Measurements from ENCODE around the gene OVCH2.
A peak's percentile ranks its signal among the peaks of the same experiment; 100 is the strongest.
"Not testable (repeated sequence)": the region's sequence is repeated elsewhere in the genome, so short reads cannot be mapped to it uniquely, and the experiment has no call there.

The OVCH2 gene

GRCh38 chr11:7706377-7706776 is at the start of gene OVCH2:
OVCH2 (minus strand) TSS chr11:7706477; CDS start chr11:7706394, 83 bp downstream.
- DNase-seq: no peak

GRCh38 chr11:7749456-7749855 is 43.2 kb upstream of the OVCH2 start:
- no peak for DNase-seq

- not testable (repeated sequence) for DNase-seq
Observed at GRCh38 chr11:7734767-7735166, 28.5 kb upstream of the OVCH2 start.

GRCh38 chr11:7714786-7715185 is 8.5 kb upstream of the OVCH2 start:
- DNase-seq: no peak

DNA sequence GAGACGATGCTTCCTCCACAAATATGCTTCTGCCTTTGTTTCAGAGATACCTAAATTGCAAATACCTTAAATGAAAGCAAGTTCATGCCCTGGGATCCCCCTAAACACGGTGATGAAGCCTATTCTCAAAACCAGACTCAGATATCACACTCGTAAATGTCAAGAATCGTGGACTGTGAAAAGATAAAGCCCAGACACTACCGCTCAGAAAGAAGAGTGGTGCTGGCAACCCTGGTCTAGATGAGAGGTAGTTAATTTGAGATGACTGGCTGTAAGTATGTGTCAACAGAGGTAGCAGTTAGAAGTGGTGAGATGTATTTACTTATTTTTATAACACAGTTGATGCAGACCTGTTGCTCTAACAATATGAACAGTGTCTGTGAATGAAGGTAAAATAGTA is 2.5 kb downstream of the OVCH2 start:
- DNase-seq: no peak

DNA sequence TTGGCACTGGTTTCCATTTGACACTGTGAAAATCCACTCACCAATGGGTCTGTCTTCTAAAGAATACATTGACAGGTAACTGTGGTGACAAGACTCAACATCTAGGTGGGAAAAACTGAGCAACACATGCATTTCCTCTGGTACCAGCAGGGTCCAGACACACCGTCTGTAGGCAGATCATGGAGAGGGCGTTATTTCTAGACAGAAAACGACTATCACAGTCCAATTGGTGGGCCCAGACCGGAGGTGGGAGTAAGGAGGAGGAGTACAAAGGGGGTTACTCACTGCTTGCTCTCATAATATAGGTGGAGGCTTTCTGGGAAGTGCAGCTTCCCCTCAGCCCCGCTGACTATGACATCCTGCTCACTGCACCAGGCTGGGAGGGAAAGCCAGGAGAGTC is 9.9 kb downstream of the OVCH2 start:
- no peak for DNase-seq

DNA sequence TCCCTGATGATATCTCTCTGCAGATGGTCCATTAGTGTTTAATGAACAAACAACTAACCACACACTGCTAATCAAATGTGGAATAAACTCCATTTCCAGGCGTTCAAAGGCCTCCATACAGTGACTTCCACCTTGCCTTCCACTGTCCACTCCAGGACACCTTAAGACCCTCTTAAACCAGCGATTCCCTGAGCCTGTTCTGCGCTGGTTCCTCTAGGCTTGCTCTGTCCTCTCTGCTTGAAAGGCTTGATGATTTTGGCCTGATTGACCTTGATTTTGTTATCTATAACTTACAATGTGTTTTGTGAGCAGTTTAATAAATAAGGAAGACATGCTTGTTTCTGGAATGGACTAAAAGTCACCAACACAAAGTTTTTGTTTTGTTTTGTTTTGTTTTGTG is 12.0 kb downstream of the OVCH2 start:
- no peak for DNase-seq

- DNase-seq: no peak
Observed at GRCh38 chr11:7692426-7692825, 13.9 kb downstream of the OVCH2 start.

- DNase-seq: no peak
Observed at GRCh38 chr11:7691759-7692350, 14.4 kb downstream of the OVCH2 start.

GRCh38 chr11:7690648-7691047 is 15.6 kb downstream of the OVCH2 start:
- DNase-seq: no peak

DNA sequence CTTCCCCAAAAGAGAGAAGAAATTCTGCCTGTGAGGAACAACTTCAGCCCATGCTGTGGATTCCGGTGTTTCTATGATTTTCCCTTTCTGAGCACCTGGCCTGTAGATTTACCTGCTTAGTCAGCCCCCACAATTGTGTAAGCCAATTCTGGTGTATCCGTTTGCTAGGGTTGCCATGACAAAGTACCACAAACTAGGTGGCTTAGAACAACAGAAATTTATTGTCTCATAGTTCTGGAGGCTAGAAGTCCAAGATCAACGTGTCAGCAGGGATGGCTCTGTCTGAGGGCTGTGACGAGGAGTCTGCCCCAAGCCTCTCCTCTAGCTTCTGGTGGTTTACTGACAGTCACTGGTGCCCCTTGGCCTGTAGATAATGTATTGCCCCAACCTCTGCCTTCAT is 17.0 kb downstream of the OVCH2 start:
- no peak for DNase-seq

DNA sequence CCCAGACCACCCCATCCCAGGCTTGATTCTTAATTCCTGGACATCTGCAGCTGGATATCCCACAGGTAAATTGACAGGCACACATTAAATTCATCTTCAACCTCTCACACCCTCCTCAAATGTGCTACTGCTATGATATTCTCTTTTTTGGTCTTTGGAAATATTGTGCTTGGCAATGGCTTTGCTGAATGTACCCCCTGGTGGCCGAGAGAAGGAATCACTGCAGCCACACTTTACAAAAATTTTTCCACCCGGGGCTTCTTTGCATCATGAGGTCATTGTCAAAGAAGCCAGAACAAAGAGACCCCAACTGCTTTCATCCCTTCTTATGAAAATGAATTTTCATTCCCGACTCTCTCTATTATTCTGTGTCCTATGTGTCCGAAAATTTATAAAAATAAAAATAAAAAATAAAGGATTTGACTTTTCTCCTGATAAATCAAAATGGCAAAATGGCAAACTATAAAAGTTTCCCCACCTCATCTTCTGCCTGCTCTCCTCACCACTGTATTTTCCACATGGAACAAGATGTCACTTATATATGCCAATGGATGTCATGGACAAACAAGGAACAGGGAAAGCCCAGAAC is 17.9 kb downstream of the OVCH2 start:
- DNase-seq: no peak

GRCh38 chr11:7687386-7687785 is 18.9 kb downstream of the OVCH2 start:
- no peak for DNase-seq

DNA sequence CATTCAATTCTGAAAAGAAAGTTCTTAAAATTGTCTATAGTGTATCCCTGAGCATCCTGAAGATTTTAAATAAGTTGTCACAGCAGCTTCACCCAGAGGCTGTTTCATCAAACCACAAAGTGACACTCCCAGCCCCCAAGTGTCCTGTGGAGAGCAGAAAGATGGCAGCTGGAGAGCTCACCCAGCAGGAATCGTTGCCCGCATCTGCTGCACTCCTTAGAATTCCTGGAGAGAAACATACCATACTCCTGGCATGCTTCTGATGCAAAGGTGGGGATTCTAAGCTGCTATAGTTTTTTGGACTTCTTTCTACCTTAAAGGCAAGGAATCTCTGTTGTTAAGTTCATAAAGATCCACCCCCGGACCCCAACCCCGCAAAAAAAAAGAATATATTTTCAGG is 19.5 kb downstream of the OVCH2 start:
- no peak for DNase-seq

- DNase-seq: no peak
Observed at GRCh38 chr11:7683571-7683970, 22.7 kb downstream of the OVCH2 start.

- no peak for DNase-seq
Observed at GRCh38 chr11:7677796-7678201, 28.5 kb downstream of the OVCH2 start.

GRCh38 chr11:7677071-7677470 is 29.2 kb downstream of the OVCH2 start:
- DNase-seq: no peak

DNA sequence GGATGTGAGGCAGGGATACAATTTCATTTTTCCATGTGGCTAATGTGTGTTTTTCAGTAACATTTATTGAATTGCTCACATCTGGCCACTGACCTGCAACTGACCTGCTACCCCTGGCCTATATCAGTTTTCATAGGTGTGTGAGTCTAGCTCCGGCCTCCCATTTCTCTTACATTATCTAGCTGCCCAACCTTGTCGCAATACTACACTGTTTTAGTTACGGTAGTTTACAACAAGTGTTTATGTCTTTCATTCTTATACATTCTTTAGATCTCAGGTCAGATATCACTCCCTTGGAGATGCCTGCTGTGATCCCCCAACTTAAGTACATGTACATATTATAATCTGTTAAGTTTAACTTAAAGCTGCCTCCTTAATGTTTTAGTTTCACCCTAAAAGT is 30.6 kb downstream of the OVCH2 start:
- DNase-seq: no peak

GRCh38 chr11:7673724-7674434 is 32.4 kb downstream of the OVCH2 start:
- peak; percentile 65 for DNase-seq

- no peak for DNase-seq
Observed at GRCh38 chr11:7672960-7673723, 33.1 kb downstream of the OVCH2 start, which contains the start of gene CYB5R2. CYB5R2 (minus strand) TSS chr11:7673500; CDS start chr11:7672825, 675 bp downstream.

- DNase-seq: no peak
Observed at GRCh38 chr11:7672276-7672959, 33.9 kb downstream of the OVCH2 start.

GRCh38 chr11:7671347-7672215 is 34.7 kb downstream of the OVCH2 start:
- DNase-seq: no peak

Measured in NCI-H510A (cell line).